Panc1 (cell line): Measurements from ENCODE around the gene JAG1. TPM values are rescaled to one million over a fixed set of nuclear protein-coding genes. Genes with fewer than 3 reads are reported as not detected.

Experiments used
- ATAC-seq: fragments of 200-7000 bp; cut with Tn5 transposase; 2 replicates; pipeline ENCODE4 v1.9.1; 2020; ENCODE audit warnings: mild to moderate bottlenecking, moderate library complexity
- BruUV-seq: library from RNA; stranded (reverse); fragments of 400-500 nt; replicated peaks from 2 replicates; lab custom pipeline; 2021; lab: Mats Ljungman, UMichigan
- CTCF ChIA-PET: fragments of 300-600 bp; sonication (Branson Sonifier 250); formaldehyde crosslinking; loops from one replicate; lab custom pipeline; 2022; ENCODE audit warnings: antibody characterized with exemption; lab: Charles Lee
- POLR2A ChIA-PET: fragments of 300-600 bp; sonication (Branson Sonifier 250); formaldehyde crosslinking; loops from one replicate; lab custom pipeline; 2022; ENCODE audit warnings: antibody characterized with exemption; lab: Charles Lee
- DNase-seq: peaks from one replicate; pipeline ENCODE4 v3.0.0-alpha.2; 2010; ENCODE audit warnings: low read depth, low spot score
- H3K27ac ChIP-seq: 2 replicates; pipeline ENCODE4 v1.5.1; 2011; ENCODE audit warnings: mild to moderate bottlenecking, low read length, inconsistent platforms
- H3K27me3 ChIP-seq: fragments of 200-500 bp; sonication (Bioruptor generic); 2 replicates; pipeline ENCODE4 v1.6.0; 2014; ENCODE audit warnings: low read length, inconsistent platforms; ENCODE audit not compliant: control insufficient read depth, insufficient read depth
- H3K36me3 ChIP-seq: fragments of 200-500 bp; sonication (Bioruptor generic); 2 replicates; pipeline ENCODE4 v1.5.1; 2014; ENCODE audit warnings: inconsistent platforms, mild to moderate bottlenecking, low read length, moderate library complexity; ENCODE audit not compliant: control insufficient read depth, insufficient read depth
- H3K4me1 ChIP-seq: 2 replicates; pipeline ENCODE4 v1.5.1; 2011; ENCODE audit warnings: inconsistent platforms, mild to moderate bottlenecking, low read length, moderate library complexity; ENCODE audit not compliant: control insufficient read depth, insufficient read depth
- H3K4me3 ChIP-seq, 2 experiments: 2 replicates each; pipeline ENCODE4 v1.5.1; 2011 to 2012; ENCODE audit warnings: low read depth in 2 of 2, low read length in 2 of 2, mild to moderate bottlenecking in 2 of 2, inconsistent platforms in 1 of 2, moderate library complexity in 1 of 2
- H3K9me3 ChIP-seq: fragments of 200-500 bp; sonication (Bioruptor generic); 2 replicates; pipeline ENCODE4 v1.5.1; 2014; ENCODE audit warnings: low read depth, mild to moderate bottlenecking, inconsistent platforms, low read length, moderate library complexity; ENCODE audit not compliant: control insufficient read depth, insufficient read depth
- POLR2AphosphoS5 ChIP-seq: IDR thresholded peaks from 2 replicates; pipeline ENCODE4 v1.6.1; 2012; ENCODE audit warnings: mild to moderate bottlenecking, low read depth, low read length, moderate library complexity
- SIN3A ChIP-seq: IDR thresholded peaks from 2 replicates; pipeline ENCODE4 v1.6.1; 2012; ENCODE audit warnings: low read depth, mild to moderate bottlenecking, low read length, moderate library complexity, borderline replicate concordance; ENCODE audit not compliant: insufficient read depth
- TCF7L2 ChIP-seq: IDR thresholded peaks from 2 replicates; pipeline ENCODE4 v1.6.1; 2011; ENCODE audit warnings: mild to moderate bottlenecking, low read depth, low read length, inconsistent platforms
- in situ Hi-C: cut with HindIII; loops from 2 replicates; pipeline ENCODE4 v1.10.0; 2016; ENCODE audit warnings: low sequenced_read_pairs, low pct_unique_long_range_greater_than_20kb
- intact Hi-C: fragments of 100-400 bp; cut with micrococcal nuclease; formaldehyde crosslinking; loops from one replicate; pipeline ENCODE4 v1.10.0; 2022; ENCODE audit not compliant: unreplicated experiment
- total RNA-seq: library from RNA; stranded (reverse); gene quantifications from one replicate; pipeline ENCODE4 v1.2.1, GENCODE V29; 2021; ENCODE audit not compliant: unreplicated experiment
- TF ChIP-seq, protein P1 (sequence below), 2 experiments: IDR thresholded peaks; 2 replicates each; pipeline ENCODE4 v1.6.1; 2011 to 2012; ENCODE audit warnings: low read depth in 2 of 2, control low read depth in 1 of 2, low read length in 1 of 2, mild to moderate bottlenecking in 1 of 2, moderate library complexity in 1 of 2; ENCODE audit not compliant: insufficient read depth in 1 of 2
- TF ChIP-seq, protein P2 (sequence below): fragments of 450-650 bp; IDR thresholded peaks from 2 replicates; pipeline ENCODE4 v1.5.1; 2017; ENCODE audit warnings: mild to moderate bottlenecking

JAG1 gene
- total RNA-seq, 1 experiment from 2014 or later: 21.2 TPM

DNA sequence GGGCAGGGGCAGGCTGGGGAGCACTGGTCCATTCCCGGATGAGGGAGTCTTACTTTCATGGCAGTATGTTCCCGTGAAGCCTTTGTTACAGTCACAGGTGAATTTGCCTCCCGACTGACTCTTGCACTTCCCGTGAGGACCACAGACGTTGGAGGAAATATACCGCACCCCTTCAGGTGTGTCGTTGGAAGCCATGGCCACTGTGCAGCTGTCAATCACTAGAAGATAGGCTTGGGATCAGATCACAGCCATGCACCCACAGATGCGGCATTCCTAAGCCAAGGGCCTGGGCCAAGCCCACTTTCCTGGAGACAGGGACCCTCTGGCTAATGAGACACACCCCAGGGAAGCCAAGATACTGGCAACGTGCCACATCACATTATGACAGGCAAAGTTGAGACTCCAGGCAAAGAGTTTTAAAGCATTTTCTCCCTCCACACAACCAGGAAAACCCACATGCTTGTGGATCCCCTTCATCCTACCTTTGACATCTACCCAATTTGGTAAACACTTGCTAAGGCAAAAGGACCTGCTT lies 26.8 kb downstream of the JAG1 start:
- ATAC-seq (no peak), DNase-seq (no peak)
- BruUV-seq: no TSS peak
- CTCF ChIA-PET: no interaction called here
- Histone ChIP-seq H3K27me3 (no peaks in the 10 kb centered on the region), H3K27ac (no peak overlapping the region), H3K4me1 (no peaks in the 10 kb centered on the region), H3K9me3 (no peaks in the 10 kb centered on the region), H3K36me3 (peaks cover 24% of the 10 kb centered on the region), H3K4me3 (no peak overlapping the region)
- TF ChIP-seq TCF7L2 (no peak), SIN3A (no peak), POLR2AphosphoS5 (no peak)
- TF ChIP-seq, protein P1, sequence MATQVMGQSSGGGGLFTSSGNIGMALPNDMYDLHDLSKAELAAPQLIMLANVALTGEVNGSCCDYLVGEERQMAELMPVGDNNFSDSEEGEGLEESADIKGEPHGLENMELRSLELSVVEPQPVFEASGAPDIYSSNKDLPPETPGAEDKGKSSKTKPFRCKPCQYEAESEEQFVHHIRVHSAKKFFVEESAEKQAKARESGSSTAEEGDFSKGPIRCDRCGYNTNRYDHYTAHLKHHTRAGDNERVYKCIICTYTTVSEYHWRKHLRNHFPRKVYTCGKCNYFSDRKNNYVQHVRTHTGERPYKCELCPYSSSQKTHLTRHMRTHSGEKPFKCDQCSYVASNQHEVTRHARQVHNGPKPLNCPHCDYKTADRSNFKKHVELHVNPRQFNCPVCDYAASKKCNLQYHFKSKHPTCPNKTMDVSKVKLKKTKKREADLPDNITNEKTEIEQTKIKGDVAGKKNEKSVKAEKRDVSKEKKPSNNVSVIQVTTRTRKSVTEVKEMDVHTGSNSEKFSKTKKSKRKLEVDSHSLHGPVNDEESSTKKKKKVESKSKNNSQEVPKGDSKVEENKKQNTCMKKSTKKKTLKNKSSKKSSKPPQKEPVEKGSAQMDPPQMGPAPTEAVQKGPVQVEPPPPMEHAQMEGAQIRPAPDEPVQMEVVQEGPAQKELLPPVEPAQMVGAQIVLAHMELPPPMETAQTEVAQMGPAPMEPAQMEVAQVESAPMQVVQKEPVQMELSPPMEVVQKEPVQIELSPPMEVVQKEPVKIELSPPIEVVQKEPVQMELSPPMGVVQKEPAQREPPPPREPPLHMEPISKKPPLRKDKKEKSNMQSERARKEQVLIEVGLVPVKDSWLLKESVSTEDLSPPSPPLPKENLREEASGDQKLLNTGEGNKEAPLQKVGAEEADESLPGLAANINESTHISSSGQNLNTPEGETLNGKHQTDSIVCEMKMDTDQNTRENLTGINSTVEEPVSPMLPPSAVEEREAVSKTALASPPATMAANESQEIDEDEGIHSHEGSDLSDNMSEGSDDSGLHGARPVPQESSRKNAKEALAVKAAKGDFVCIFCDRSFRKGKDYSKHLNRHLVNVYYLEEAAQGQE (IDR thresholded peaks at IDR 0.05; ENCODE audit: insufficient read depth in 1 of 2, low read depth in 2 of 2, low read length in 1 of 2): no peak
- TF ChIP-seq, protein P2, sequence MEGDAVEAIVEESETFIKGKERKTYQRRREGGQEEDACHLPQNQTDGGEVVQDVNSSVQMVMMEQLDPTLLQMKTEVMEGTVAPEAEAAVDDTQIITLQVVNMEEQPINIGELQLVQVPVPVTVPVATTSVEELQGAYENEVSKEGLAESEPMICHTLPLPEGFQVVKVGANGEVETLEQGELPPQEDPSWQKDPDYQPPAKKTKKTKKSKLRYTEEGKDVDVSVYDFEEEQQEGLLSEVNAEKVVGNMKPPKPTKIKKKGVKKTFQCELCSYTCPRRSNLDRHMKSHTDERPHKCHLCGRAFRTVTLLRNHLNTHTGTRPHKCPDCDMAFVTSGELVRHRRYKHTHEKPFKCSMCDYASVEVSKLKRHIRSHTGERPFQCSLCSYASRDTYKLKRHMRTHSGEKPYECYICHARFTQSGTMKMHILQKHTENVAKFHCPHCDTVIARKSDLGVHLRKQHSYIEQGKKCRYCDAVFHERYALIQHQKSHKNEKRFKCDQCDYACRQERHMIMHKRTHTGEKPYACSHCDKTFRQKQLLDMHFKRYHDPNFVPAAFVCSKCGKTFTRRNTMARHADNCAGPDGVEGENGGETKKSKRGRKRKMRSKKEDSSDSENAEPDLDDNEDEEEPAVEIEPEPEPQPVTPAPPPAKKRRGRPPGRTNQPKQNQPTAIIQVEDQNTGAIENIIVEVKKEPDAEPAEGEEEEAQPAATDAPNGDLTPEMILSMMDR: no peak
- in situ Hi-C loops: no loop called here
- intact Hi-C loops: no loop called here
- POLR2A ChIA-PET: no interaction called here

DNA sequence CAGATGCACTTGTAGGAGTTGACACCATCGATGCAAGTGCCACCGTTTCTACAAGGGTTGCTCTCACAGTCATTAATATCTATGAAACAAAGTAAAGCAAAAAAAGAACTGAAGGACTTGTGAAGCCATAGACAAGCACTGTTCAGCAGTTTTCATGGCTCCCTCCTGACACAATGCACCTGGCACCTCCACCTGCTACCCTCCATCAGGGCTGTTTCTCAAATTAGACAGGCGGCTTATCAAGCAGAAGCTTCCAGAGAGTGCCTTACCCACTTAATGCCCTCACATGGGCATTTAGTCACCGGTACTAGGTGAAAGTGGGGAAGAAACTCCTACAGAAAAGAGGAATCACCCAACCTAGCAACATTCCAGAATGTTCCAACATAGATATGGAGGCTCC lies 27.8 kb downstream of the JAG1 start:
- intact Hi-C loops (no loop called here), in situ Hi-C loops (no loop called here)
- H3K9me3 ChIP-seq: no peaks in the 10 kb centered on the region
- ATAC-seq: no peak
- H3K36me3 ChIP-seq: peaks cover 21% of the 10 kb centered on the region
- TF ChIP-seq TCF7L2 (no peak), POLR2AphosphoS5 (no peak), SIN3A (no peak)
- TF ChIP-seq, protein P1 (IDR thresholded peaks at IDR 0.05; ENCODE audit: insufficient read depth in 1 of 2, low read depth in 2 of 2, low read length in 1 of 2): no peak
- TF ChIP-seq, protein P2: no peak
- no peaks in the 10 kb centered on the region for H3K4me1 ChIP-seq
- DNase-seq: no peak
- no peak overlapping the region for H3K4me3 ChIP-seq
- POLR2A ChIA-PET: no interaction called here
- CTCF ChIA-PET: no interaction called here
- BruUV-seq: no TSS peak
- no peak overlapping the region for H3K27ac ChIP-seq
- H3K27me3 ChIP-seq: no peaks in the 10 kb centered on the region
